Right lobe of liver (tissue), 6 donors: Measurements from ENCODE around the gene FRMD3. TPM values are rescaled to one million over a fixed set of nuclear protein-coding genes. Genes with fewer than 3 reads are reported as not detected.
"Not testable (repeated sequence)": the region's sequence is repeated elsewhere in the genome, so short reads cannot be mapped to it uniquely, and the experiment has no call there.

ENCODE experiments used
- ATAC-seq, 4 donors: fragments of 200-7000 bp; cut with Tn5 transposase; one replicate each; pipeline ENCODE4 v1.9.1; 2020; ENCODE audit warnings: mild to moderate bottlenecking in 4 of 4, moderate library complexity in 4 of 4
- DNase-seq, 3 donors: peaks; one replicate each; pipeline ENCODE4 v3.0.0-alpha.2; 2020
- H3K27ac ChIP-seq, 3 donors: fragments of 200-600 bp; one replicate each; pipeline ENCODE4 v1.8.0; 2022
- H3K27me3 ChIP-seq, 2 donors: fragments of 200-600 bp; one replicate each; pipeline ENCODE4 v1.8.0; 2022
- H3K36me3 ChIP-seq, 4 donors: fragments of 200-600 bp; sonication (generic) in 1 of 4; one replicate each; pipeline versions ENCODE4 v1.5.1 to v1.8.0; 2017 to 2022; ENCODE audit warnings: control low read depth in 1 of 4
- H3K4me1 ChIP-seq, 4 donors: fragments of 200-600 bp; sonication (generic) in 1 of 4; one replicate each; pipeline versions ENCODE4 v1.5.1 to v1.8.0; 2017 to 2022; ENCODE audit warnings: control low read depth in 1 of 4
- H3K4me3 ChIP-seq, 3 donors: fragments of 200-600 bp; one replicate each; pipeline ENCODE4 v1.8.0; 2022
- H3K9me3 ChIP-seq, 4 donors: fragments of 200-600 bp; sonication (generic) in 1 of 4; one replicate each; pipeline versions ENCODE4 v1.5.1 to v1.8.0; 2017 to 2022; ENCODE audit warnings: control low read depth in 1 of 4
- POLR2A ChIP-seq: fragments of 450-650 bp; IDR thresholded peaks from one replicate; pipeline ENCODE4 v1.6.1; 2017; ENCODE audit warnings: antibody characterized with exemption, mild to moderate bottlenecking
- WGBS: methylation state at CpG from one replicate; pipeline ENCODE4 v1.1.6; 2018; ENCODE audit warnings: low coverage, low lambda C conversion rate; ENCODE audit not compliant: insufficient coverage; ENCODE audit errors: missing lambda C conversion rate; 5-methylcytosine and 5-hydroxymethylcytosine counted together
- intact Hi-C, 2 donors: fragments of 100-400 bp; cut with DNase I; formaldehyde crosslinking; loops; one replicate each; pipeline versions ENCODE4 v1.11.2 to v1.14.1; 2022
- total RNA-seq, 6 experiments: library from RNA; depleted of rRNA in 2 of 6; stranded (reverse); fragments of >200 nt in 2 of 6; fragmentation: NEBNext Ultra II Directional in 3 of 6; extraction: Animal tissue kit (Norgen Biotek cat#: 25700) in 3 of 6; gene quantifications; one replicate each; pipeline versions ENCODE4 v1.1.0 to v1.2.4, GENCODE V29; 2016 to 2023
- TF ChIP-seq, protein P1 (sequence below), 4 donors: fragments of 200-600 bp in 3 of 4; fragments of 450-650 bp in 1 of 4; IDR thresholded peaks; one replicate each; pipeline versions ENCODE4 v1.5.1 to v1.8.0; 2016 to 2022; ENCODE audit warnings: antibody characterized with exemption in 4 of 4, mild to moderate bottlenecking in 2 of 4
- donor health status: DM: no; HTN: yes; CAD: no.
- donor health status: DM: no; HTN: no; CAD: no.
- donor health status: DM: no; HTN: no; CAD: no.
- donor health status: DM: no; HTN: yes; CAD: no.
- donor health status: DM: no; HTN: yes; CAD: no.

The FRMD3 gene
- total RNA-seq, 6 experiments from 2014 or later: 0.28 to 0.88 (median 0.34) TPM

DNA sequence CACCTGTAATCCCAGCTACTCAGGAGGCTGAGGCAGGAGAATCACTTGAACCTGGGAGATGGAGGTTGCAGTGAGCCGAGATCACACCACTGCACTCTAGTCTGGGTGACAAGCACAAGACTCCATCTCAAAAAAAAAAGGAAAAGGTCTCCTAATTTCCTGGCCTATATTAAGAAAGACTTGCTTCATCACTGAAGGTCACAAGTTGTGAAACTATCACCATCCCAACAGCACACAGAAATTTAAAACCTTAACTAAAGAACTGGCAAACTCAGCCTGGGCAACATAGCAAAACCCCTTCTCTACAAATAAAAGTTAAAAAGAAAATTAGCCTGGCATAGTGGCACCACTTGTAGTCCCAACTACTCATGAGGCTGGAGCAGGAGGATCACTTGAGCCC lies 17.2 kb downstream of the FRMD3 start:
- Histone ChIP-seq H3K27me3 (no peaks in the 10 kb centered on the region), H3K9me3 (no peaks in the 10 kb centered on the region), H3K4me1 (no peaks in the 10 kb centered on the region), H3K36me3 (no peaks in the 10 kb centered on the region), H3K4me3 (no peak overlapping the region), H3K27ac (no peak overlapping the region)
- no peak for TF ChIP-seq POLR2A
- TF ChIP-seq, protein P1, sequence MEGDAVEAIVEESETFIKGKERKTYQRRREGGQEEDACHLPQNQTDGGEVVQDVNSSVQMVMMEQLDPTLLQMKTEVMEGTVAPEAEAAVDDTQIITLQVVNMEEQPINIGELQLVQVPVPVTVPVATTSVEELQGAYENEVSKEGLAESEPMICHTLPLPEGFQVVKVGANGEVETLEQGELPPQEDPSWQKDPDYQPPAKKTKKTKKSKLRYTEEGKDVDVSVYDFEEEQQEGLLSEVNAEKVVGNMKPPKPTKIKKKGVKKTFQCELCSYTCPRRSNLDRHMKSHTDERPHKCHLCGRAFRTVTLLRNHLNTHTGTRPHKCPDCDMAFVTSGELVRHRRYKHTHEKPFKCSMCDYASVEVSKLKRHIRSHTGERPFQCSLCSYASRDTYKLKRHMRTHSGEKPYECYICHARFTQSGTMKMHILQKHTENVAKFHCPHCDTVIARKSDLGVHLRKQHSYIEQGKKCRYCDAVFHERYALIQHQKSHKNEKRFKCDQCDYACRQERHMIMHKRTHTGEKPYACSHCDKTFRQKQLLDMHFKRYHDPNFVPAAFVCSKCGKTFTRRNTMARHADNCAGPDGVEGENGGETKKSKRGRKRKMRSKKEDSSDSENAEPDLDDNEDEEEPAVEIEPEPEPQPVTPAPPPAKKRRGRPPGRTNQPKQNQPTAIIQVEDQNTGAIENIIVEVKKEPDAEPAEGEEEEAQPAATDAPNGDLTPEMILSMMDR (IDR thresholded peaks at IDR 0.05): no peak
- intact Hi-C loops: no loop called here
- WGBS: 78% methylated on average over 1 of the region's 1 CpG
- DNase-seq: no peak
- ATAC-seq: no peak

DNA sequence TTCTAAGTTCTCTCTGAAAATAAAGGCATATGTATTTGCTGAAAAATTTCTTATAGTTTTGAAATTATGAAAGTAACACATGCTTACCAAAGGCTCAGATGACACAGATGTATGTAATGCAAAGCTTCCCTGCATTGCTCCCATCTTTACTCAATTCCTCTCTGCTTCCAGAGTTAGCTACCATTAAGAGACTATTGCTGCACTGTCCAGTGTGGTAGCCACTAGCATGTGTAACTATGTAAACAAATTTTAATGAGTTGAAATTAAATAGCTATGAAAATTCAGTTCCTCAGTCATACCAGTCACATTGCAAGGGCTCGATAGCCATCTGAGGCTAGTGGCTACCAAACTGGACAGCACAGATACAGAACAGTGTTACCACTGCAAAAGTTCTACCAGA lies 17.9 kb downstream of the FRMD3 start:
- intact Hi-C loops: no loop called here
- H3K9me3 ChIP-seq: no peaks in the 10 kb centered on the region
- no peak for DNase-seq
- no peak for ATAC-seq
- H3K27me3 ChIP-seq: no peaks in the 10 kb centered on the region
- no peak overlapping the region for H3K4me3 ChIP-seq
- H3K4me1 ChIP-seq: no peaks in the 10 kb centered on the region
- H3K36me3 ChIP-seq: no peaks in the 10 kb centered on the region
- no peak overlapping the region for H3K27ac ChIP-seq
- TF ChIP-seq POLR2A: no peak
- TF ChIP-seq, protein P1 (IDR thresholded peaks at IDR 0.05): no peak
- WGBS: 100% methylated on average over 1 of the region's 1 CpG

DNA sequence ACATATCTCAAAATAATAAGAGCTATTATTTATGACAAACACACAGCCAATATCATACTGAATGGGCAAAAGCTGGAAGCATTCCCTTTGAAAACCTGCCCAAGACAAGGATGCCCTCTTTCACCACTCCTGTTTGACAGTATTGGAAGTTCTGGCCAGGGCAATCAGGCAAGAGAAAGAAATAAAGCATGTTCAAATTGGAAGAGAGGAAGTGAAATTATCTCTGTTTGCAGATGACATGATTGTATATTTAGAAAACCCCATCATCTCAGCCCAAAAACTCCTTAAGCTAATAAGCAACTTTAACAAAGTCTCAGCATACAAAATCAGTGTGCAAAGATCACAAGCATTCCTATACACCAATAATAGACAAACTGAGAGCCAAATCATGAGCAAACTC lies 20.2 kb downstream of the FRMD3 start:
- H3K9me3 ChIP-seq, H3K27ac ChIP-seq, H3K27me3 ChIP-seq, ATAC-seq, DNase-seq, H3K4me3 ChIP-seq, H3K4me1 ChIP-seq, H3K36me3 ChIP-seq, intact Hi-C loops: not testable (repeated sequence)

DNA sequence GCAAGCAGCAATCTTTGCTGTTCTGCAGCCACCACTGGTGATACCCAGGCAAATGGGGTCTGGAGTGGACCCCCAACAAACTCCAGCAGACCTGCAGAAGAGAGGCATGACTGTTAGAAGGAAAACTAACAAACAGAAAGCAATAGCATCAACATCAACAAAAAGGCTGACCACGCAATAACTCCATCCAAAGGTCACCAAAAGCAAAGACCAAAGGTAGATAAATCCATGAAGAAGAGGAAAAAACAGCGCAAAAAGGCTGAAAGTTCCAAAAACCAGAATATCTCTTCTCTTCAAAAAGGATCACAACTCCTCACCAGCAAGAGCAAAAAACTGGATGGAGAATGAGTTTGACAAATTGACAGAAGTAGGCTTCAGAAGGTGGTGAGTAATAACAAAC lies 23.4 kb downstream of the FRMD3 start:
- Histone ChIP-seq H3K4me3 (no peak overlapping the region), H3K36me3 (no peaks in the 10 kb centered on the region), H3K4me1 (peaks cover 0 to 5% (median 0%) of the 10 kb centered on the region in 4 donors), H3K27ac (no peak overlapping the region), H3K9me3 (no peaks in the 10 kb centered on the region), H3K27me3 (no peaks in the 10 kb centered on the region)
- intact Hi-C loops: no loop called here
- WGBS: 38% methylated on average over 2 of the region's 2 CpGs
- DNase-seq (no peak), ATAC-seq (no peak)
- TF ChIP-seq, protein P1 (IDR thresholded peaks at IDR 0.05): no peak
- no peak for TF ChIP-seq POLR2A

DNA sequence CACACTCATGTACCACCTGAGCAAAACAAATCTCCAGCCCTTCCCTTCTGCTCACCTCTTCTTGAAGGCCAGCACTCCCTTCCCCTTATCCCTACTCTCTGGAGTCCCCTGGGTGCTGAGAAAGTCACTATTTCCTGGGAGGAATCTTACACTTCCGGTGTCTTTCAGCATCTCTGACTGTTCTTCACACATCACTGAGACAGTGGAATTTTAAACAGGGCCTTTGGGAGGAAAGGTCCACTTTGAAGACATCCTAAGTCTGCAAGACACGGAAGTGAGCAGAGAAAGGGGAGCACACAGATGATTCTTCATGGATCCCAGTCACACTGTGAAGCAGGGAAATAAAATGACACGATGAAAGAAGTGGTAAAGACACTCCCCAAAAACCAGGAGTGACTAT lies 25.6 kb downstream of the FRMD3 start:
- no peaks in the 10 kb centered on the region for H3K36me3 ChIP-seq
- WGBS: 84% methylated on average over 3 of the region's 3 CpGs
- no peaks in the 10 kb centered on the region for H3K9me3 ChIP-seq
- ATAC-seq (no peak), DNase-seq (no peak)
- no peak overlapping the region for H3K4me3 ChIP-seq
- H3K27ac ChIP-seq: no peak overlapping the region
- intact Hi-C loops: no loop called here
- no peaks in the 10 kb centered on the region for H3K27me3 ChIP-seq
- H3K4me1 ChIP-seq: peaks cover 0 to 5% (median 0%) of the 10 kb centered on the region in 4 donors
- no peak for TF ChIP-seq POLR2A
- TF ChIP-seq, protein P1 (IDR thresholded peaks at IDR 0.05): no peak
